Measurements from ENCODE around the gene TPH1.

The TPH1 gene

GRCh38 chr11:18014876-18015275, 31.2 kb downstream of the TPH1 start:
- TF ChIP-seq CTCF (IDR thresholded peaks at IDR 0.05; ENCODE audit: low read depth, low read length): no peak
- no peak for DNase-seq (ENCODE audit: low read depth, low spot score)

GRCh38 chr11:18013790-18014507, 32.1 kb downstream of the TPH1 start:
- in situ Hi-C loops (cut with HindIII; ENCODE audit: low sequenced_read_pairs): no loop called here
- peak overlapping the region; percentile 86 for H3K4me3 ChIP-seq (ENCODE audit: low read depth, low read length)
- TF ChIP-seq CTCF (IDR thresholded peaks at IDR 0.05; ENCODE audit: low read depth, low read length): no peak
- peak; percentile 8 for DNase-seq (ENCODE audit: low read depth, low spot score)

More at GRCh38 chr11:18014876-18015275, 31.2 kb downstream of the TPH1 start:
- in situ Hi-C loops (cut with HindIII; ENCODE audit: low sequenced_read_pairs): no loop called here
- H3K4me3 ChIP-seq (ENCODE audit: low read depth, low read length): no peak overlapping the region

- no peak for TF ChIP-seq CTCF (IDR thresholded peaks at IDR 0.05; ENCODE audit: low read depth, low read length)
- in situ Hi-C loops (cut with HindIII; ENCODE audit: low sequenced_read_pairs): no loop called here
- H3K4me3 ChIP-seq (ENCODE audit: low read depth, low read length): peak within 1 kb of the TSS; percentile 86
- peak; percentile 89 for DNase-seq (ENCODE audit: low read depth, low spot score)
Observed at GRCh38 chr11:18012906-18013781, 32.9 kb downstream of the TPH1 start, which contains the start of gene SERGEF. SERGEF (minus strand) TSS chr11:18013047; CDS start chr11:18013010, 37 bp downstream.

- in situ Hi-C loops (cut with HindIII; ENCODE audit: low sequenced_read_pairs): no loop called here
- peak overlapping the region; percentile 86 for H3K4me3 ChIP-seq (ENCODE audit: low read depth, low read length)
- DNase-seq (ENCODE audit: low read depth, low spot score): peak; percentile 19
- no peak for TF ChIP-seq CTCF (IDR thresholded peaks at IDR 0.05; ENCODE audit: low read depth, low read length)
Observed at GRCh38 chr11:18012122-18012905, 33.8 kb downstream of the TPH1 start.

- TF ChIP-seq CTCF (IDR thresholded peaks at IDR 0.05; ENCODE audit: low read depth, low read length): no peak
- DNase-seq (ENCODE audit: low read depth, low spot score): no peak
- no peak overlapping the region for H3K4me3 ChIP-seq (ENCODE audit: low read depth, low read length)
- in situ Hi-C loops (cut with HindIII; ENCODE audit: low sequenced_read_pairs): no loop called here
Observed at GRCh38 chr11:18011633-18012032, 34.4 kb downstream of the TPH1 start.

GRCh38 chr11:18010977-18011586, 35.0 kb downstream of the TPH1 start:
- H3K4me3 ChIP-seq (ENCODE audit: low read depth, low read length): no peak overlapping the region
- no peak for TF ChIP-seq CTCF (IDR thresholded peaks at IDR 0.05; ENCODE audit: low read depth, low read length)
- no peak for DNase-seq (ENCODE audit: low read depth, low spot score)
- in situ Hi-C loops (cut with HindIII; ENCODE audit: low sequenced_read_pairs): no loop called here
